Measurements from ENCODE around the gene SPRR1B.
"Not testable (repeated sequence)": the region's sequence is repeated elsewhere in the genome, so short reads cannot be mapped to it uniquely, and the experiment has no call there.

SPRR1B gene

GRCh38 chr1:153040950-153041631, 10.1 kb downstream of the SPRR1B start, which contains the start of gene SPRR2D:
Gene SPRR2D (minus strand): TSS chr1:153041120. CDS start chr1:153040346, 774 bp downstream.
- DNase-seq (ENCODE audit: low read depth, low spot score): no peak

GRCh38 chr1:153049211-153049610, 18.2 kb downstream of the SPRR1B start:
- DNase-seq (ENCODE audit: low read depth, low spot score): no peak

- DNase-seq (ENCODE audit: low read depth, low spot score): not testable (repeated sequence)
Observed at GRCh38 chr1:153056111-153056510, 25.1 kb downstream of the SPRR1B start.

GRCh38 chr1:153057375-153057774, 26.4 kb downstream of the SPRR1B start, which contains the start of gene SPRR2A:
Gene SPRR2A (minus strand): TSS chr1:153057512. CDS start chr1:153056735, 777 bp downstream.
- no peak for DNase-seq (ENCODE audit: low read depth, low spot score)

- no peak for DNase-seq (ENCODE audit: low read depth, low spot score)
Observed at GRCh38 chr1:153058154-153058553, 27.2 kb downstream of the SPRR1B start.

GRCh38 chr1:153058826-153059784, 28.1 kb downstream of the SPRR1B start:
- no peak for DNase-seq (ENCODE audit: low read depth, low spot score)

GRCh38 chr1:153070243-153070642, 39.2 kb downstream of the SPRR1B start:
- no peak for DNase-seq (ENCODE audit: low read depth, low spot score)

GRCh38 chr1:153071511-153071910, 40.5 kb downstream of the SPRR1B start, which contains the start of gene SPRR2B:
Gene SPRR2B (minus strand): TSS chr1:153071611. CDS start chr1:153070839, 772 bp downstream.
- DNase-seq (ENCODE audit: low read depth, low spot score): no peak

GRCh38 chr1:153072806-153073726, 42.1 kb downstream of the SPRR1B start:
- DNase-seq (ENCODE audit: low read depth, low spot score): no peak

GRCh38 chr1:153081736-153082135, 50.7 kb downstream of the SPRR1B start:
- no peak for DNase-seq (ENCODE audit: low read depth, low spot score)
